ENCODE data around the gene TSC1.
A peak's percentile ranks its signal among the peaks of the same experiment; 100 is the strongest.
"Not testable (repeated sequence)": the region's sequence is repeated elsewhere in the genome, so short reads cannot be mapped to it uniquely, and the experiment has no call there.

The TSC1 gene

DNA sequence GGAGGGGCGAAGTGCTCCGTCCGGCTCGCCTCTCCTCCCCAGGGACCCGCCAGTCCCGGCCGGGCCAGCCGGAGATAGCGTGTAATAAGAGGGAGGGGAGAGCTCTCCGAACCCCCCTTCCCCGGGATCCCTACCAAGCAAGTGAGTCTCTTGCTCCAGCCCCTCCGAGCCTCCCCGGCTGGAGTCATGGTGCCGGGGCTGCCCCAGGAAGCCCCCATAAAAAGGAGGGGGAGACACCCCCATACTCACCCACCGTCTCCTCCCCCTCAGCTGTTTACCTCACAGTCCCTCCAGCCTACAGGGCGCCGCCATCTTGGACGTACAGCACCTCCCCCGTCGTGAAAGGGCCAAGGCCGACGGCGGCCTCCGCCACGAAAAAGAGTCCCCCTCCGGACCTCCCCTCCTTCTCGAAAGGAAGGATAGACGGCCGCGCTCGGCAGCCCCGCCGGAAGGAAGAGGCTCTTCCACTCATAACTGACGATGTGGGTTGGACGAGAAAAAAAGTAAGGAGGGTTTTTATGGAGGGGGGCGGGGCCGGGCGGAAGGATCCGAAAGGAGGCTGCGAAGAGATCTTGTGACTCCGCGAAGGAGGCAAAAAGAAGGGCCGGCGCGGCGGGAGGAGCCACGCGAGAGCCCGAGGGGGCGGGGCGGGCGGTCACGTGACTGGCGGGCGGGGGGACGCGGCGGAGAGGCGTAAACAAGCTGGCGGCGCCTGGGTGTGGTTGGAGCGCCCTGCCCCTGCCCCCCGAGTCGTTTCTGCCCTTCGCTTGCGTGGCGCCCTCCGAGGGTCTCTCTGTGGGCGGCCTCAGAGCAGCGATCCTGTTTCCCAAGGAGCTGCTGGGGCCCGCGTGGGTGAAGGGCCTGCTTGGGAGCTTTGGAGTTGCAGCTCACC, at the start of gene TSC1:
TSS of gene TSC1 (minus strand) at position 323 of the 892 bp plus-strand sequence. CDS start 15,744 bp downstream, outside the sequence.
- peak; percentile 90 to 91 for DNase-seq

GRCh38 chr9:132993511-132993939, 49.1 kb upstream of the TSC1 start:
- DNase-seq = no peak

- no peak for DNase-seq
These were observed 47.2 kb upstream of the TSC1 start for GRCh38 chr9:132991351-132992300.

DNA sequence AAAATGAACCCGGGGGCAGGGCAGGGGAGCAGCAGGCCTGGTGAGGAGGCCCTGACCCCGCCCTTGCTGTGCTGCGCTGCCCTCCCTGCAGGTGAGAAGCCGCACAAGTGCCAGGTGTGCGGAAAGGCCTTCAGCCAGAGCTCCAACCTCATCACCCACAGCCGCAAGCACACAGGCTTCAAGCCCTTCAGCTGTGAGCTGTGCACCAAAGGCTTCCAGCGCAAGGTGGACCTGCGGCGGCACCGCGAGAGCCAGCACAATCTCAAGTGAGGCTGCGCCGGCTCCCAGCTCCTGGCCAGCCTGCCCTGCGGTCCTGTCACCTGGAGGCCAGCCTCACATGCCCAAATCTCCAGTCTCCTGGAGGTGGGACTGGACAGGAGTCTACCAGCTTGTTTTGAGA, 46.4 kb upstream of the TSC1 start:
- DNase-seq = no peak

DNA sequence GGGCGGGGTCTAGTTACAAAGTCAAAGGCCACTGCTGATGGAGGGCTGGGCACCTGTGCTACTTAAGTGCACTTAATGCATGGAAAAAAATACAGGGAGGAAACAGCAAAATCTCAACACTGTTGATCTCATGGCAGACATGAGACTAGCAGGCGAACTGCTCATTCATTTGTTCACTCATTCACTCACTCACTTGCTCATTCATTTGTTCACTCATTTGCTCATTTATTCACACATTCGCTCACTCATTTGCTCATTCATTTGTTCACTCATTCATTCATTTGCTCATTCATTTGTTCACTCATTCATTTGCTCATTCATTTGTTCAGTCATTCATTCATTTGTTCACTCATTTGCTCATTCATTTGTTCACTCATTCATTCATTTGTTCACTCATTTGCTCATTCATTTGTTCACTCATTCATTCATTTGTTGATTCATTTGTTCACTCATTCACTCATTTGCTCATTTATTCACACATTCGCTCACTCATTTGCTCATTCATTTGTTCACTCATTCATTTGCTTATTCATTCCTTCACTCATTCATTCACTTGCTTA, 45.7 kb upstream of the TSC1 start:
- not testable (repeated sequence) for DNase-seq

- no peak for DNase-seq
These were observed 45.1 kb upstream of the TSC1 start for GRCh38 chr9:132989414-132989996.

GRCh38 chr9:132989014-132989310, 44.5 kb upstream of the TSC1 start:
- no peak for DNase-seq

- DNase-seq = no peak
These were observed 44.0 kb upstream of the TSC1 start for GRCh38 chr9:132988244-132989013.

DNA sequence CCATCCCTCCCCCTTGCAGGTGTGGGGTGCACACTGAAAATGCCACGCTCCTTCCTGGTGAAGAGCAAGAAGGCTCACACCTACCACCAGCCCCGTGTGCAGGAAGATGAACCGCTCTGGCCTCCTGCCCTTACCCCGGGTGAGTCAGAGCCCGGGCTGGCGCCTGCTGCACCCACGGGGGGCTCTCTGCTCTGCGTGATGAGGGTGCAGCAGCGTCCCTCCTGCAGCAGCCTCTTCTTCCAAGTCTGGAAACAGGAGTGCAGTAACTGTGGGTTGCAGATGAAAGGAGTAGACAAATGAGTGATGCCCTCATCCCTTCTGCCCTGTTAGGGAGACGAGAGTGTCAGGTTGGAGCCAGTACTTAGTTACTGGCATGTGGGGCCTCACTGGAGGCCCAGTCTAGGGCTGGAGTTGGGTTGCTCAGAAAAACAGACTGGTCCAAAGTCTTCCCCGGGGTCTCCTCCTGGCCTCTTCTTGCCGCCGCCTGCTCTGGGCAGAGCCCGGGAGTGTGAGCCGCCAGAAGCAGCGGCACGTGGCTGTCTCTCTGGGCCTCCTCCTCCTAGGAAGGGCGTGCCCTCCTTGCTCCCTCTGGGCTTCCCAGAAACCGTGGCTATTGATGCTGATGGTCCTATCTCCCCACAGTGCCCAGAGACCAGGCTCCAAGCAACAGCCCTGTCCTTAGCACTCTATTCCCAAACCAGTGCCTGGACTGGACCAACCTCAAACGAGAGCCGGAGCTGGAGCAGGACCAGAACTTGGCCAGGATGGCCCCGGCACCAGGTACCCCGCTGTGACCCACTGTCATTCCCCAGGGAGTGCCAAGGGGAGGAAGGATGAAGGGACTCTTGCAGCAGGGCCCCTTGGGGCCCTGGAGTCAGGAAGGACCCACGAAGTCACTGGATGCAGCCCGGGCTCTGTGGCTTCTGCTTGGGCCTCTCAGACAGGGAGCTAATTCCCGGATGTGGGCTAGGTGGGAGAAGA, 42.5 kb upstream of the TSC1 start:
- DNase-seq = no peak

- no peak for DNase-seq
These were observed 41.7 kb upstream of the TSC1 start for GRCh38 chr9:132986114-132986513.

GRCh38 chr9:132985489-132985888, 41.1 kb upstream of the TSC1 start:
- DNase-seq = no peak

GRCh38 chr9:132985071-132985350, 40.6 kb upstream of the TSC1 start:
- no peak for DNase-seq

DNA sequence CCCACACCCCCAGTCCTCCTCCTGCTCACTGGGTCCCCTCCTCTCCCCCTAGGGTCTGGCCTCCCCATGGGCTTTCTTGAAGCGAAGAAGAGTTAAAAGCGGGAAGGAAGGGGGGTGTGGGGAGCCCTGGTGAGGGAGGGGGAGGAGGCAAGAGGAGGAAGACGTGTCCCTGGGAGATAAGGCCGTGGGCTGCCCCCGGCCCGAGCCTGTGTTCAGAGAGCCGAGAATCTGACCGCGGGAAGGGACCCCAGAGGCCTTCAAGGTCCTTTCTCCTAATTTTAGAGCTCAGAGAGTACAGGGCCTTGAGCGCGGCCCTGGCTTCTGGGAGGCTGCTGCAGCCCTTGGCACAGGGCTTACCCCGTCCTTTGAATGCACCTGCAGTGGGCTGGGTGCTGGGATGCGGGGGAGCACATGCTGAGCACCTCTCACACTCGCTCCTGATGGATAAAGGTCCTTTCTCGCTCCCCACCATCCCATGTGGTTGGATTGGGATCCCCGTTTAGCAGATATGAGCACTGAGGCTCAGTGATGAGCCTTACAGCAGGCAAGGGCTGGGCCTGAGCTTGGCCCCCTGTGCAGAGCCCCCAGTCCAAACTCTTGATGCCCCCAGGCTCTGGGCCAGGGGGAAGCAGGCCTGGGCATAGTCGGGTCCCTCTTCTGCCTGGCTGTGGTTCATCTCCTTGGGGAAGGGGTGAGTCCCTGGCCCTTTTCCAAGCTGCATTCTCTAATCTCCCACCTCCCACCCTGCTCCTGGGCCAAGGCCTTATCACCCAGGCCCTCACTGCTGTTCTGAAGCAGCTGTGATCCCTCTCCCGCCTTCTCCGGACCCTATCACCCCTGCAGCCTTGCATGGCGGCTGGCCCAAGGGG, 40.0 kb upstream of the TSC1 start:
- DNase-seq = no peak

DNA sequence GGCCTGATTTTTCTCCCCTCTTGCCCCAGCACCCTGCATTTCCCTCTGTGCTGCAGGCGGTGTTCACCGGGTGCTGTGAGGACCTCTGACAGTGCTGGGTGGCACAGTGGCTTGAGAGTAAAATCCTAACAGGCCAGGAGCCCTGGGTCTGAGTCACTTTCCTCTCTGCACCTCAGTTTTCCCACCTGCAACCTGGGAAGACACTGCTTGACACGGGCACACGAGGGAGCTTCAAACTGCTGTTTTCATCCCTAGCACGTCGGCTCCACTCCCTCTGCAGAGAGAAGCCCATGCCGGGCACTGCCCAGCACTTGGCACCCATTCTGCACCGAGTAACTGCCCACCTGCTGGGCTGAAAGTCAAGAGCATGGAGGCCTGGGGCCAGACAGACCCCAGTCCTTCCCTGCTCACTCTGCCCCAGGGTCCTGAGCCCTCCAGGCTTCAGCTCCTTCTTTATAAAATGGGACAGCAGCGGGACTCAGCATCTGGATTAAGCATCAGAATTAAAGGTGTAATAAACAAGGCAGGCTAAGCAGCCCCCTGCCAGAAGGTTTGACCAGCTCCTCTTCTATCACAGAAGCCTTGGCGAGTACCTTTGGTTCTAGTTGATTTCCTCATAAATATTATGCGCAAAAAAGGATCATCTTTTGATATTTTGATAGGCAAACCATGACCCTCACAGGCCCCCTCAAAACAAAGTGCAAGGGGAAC, 39.2 kb upstream of the TSC1 start:
- no peak for DNase-seq

DNA sequence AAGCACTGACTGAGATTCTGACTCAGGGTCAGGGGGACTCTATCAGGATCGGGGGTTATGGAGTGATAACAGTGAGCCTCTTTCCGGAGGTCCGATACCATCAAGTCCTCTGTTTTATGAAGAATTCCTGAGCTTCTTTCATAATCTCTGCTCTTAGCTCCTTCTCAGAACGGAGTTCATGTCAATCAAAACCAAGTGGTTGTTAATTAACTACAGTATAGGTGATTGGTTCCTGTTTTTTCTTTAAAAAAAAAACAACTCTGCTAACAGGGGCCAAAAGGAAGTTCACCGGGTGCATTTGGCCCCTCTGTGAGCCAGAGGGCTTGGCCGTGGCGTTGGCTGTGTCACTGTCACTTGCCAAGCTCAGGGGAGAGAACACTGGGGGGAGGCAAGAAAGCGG, 38.0 kb upstream of the TSC1 start:
- no peak for DNase-seq

- DNase-seq = no peak
These were observed 35.7 kb upstream of the TSC1 start for GRCh38 chr9:132980157-132980556.

DNA sequence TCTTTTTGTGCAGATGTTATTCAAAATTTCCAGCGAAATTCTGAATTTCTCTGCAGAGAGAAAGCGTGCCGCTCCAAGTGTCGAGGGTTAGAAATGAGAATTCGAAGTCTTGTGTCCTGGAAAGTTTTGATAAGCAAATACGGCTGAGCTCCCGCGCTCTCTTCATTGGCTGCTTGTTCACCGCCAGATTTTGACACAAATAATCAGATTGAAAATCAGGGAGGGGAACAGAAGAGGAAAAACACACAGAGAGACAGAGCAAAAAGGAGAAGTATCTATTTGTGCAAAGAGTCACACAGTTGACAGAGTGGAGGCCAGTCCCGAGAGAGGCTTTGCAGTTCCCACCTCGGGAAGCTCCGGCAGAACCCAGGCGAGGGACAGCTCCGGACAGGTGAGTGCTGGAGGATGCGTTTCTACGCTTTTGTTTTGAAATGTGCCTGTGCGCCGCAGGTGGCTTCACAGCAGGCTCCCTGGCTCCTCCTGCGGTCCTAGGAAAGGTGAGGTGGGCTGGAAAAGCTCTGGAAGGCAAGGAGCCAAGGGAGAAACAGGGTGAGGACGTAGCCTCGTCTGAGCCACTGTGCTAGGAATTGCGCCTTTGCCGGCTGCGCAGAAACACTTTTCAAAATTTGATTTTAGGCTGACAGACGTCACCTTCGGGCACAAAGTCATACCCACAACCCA, 34.2 kb upstream of the TSC1 start, which contains the start of gene GFI1B:
TSS of gene GFI1B (plus strand) at position 244 of the 681 bp plus-strand sequence. CDS start 7,985 bp downstream, outside the sequence.
- no peak for DNase-seq

- no peak for DNase-seq
These were observed 33.7 kb upstream of the TSC1 start for GRCh38 chr9:132978112-132978450.

DNA sequence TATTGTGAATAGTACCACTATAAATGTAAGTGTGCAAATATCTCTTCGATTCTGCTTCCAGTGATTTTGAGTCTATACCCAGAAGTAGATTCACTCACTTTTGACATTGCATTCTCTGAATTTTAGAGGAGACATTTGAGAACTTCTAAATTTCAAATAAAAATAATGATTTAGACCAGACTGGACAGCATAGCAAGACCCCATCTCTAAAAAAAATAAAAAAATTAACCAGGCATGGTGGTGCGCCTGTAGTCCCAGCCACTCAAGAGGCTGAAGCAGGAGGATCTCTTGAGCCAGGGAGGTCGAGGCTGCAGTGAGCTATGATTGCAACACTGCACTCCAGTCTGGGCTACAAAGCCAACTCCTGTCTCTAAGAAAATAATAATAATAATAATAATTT, 32.2 kb upstream of the TSC1 start:
- no peak for DNase-seq
